ENCODE data around the gene CLASRP.

GRCh38 chr19:45070861-45071544 lies 32.2 kb downstream of the CLASRP start:
- TF ChIP-seq YY1 (IDR thresholded peaks at IDR 0.05; ENCODE audit: insufficient read depth, insufficient read length), result no peak
- no peak for TF ChIP-seq ZNF274 (IDR thresholded peaks at IDR 0.05; ENCODE audit: low read depth, low read length)
- no peak for TF ChIP-seq SUZ12 (IDR thresholded peaks at IDR 0.05; ENCODE audit: extremely low read depth, insufficient read depth, insufficient read length)

All from NT2/D1 (cell line).